ENCODE results near the gene EPHB2.

EPHB2 gene

GRCh38 chr1:22877980-22878379 lies 167.3 kb downstream of the EPHB2 start:
- H3K27me3 ChIP-seq (replicated peaks; ENCODE audit: insufficient read depth, low read length): peaks cover 96% of the 10 kb centered on the region
- no peak for DNase-seq

GRCh38 chr1:22878626-22879025 lies 168.0 kb downstream of the EPHB2 start:
- Histone ChIP-seq H3K27ac (ENCODE audit: low read length) (no peak overlapping the region), H4K20me1 (ENCODE audit: insufficient read depth, low read length) (no peaks in the 10 kb centered on the region), H2AFZ (ENCODE audit: low read length) (no peak overlapping the region), H3K27me3 (replicated peaks; ENCODE audit: insufficient read depth, low read length) (peaks cover 96% of the 10 kb centered on the region), H3K9ac (ENCODE audit: low read length) (no peak overlapping the region), H3K36me3 (replicated peaks; ENCODE audit: insufficient read depth, low read length) (no peaks in the 10 kb centered on the region), H3K9me3 (replicated peaks; ENCODE audit: insufficient read depth, low read length) (no peaks in the 10 kb centered on the region), H3K4me2 (ENCODE audit: low read depth, low read length) (no peak overlapping the region), H3K79me2 (ENCODE audit: low read length) (no peaks in the 10 kb centered on the region), H3K4me1 (ENCODE audit: low read length) (no peaks in the 10 kb centered on the region), H3F3A (ENCODE audit: insufficient read depth, low read length) (no peaks in the 10 kb centered on the region), H3K9me2 (replicated peaks; ENCODE audit: insufficient read depth, low read length) (no peaks in the 10 kb centered on the region), H3K4me3 (ENCODE audit: low read length) (no peak overlapping the region)
- no peak for DNase-seq
- TF ChIP-seq EZH2 (optimal IDR thresholded peaks at IDR 0.05; ENCODE audit: low read depth, low read length) (no peak), CTCF (IDR thresholded peaks at IDR 0.05; ENCODE audit: low read length) (no peak), EZH2phosphoT487 (IDR thresholded peaks at IDR 0.05; ENCODE audit: low read length) (no peak)

More at GRCh38 chr1:22877980-22878379, 167.3 kb downstream of the EPHB2 start:
- H3K36me3 ChIP-seq (replicated peaks; ENCODE audit: insufficient read depth, low read length): no peaks in the 10 kb centered on the region
- H3K4me2 ChIP-seq (ENCODE audit: low read depth, low read length): no peak overlapping the region
- H3K79me2 ChIP-seq (ENCODE audit: low read length): no peaks in the 10 kb centered on the region
- no peaks in the 10 kb centered on the region for H3K9me3 ChIP-seq (replicated peaks; ENCODE audit: insufficient read depth, low read length)
- no peak overlapping the region for H3K27ac ChIP-seq (ENCODE audit: low read length)
- no peak overlapping the region for H3K9ac ChIP-seq (ENCODE audit: low read length)
- TF ChIP-seq EZH2 (optimal IDR thresholded peaks at IDR 0.05; ENCODE audit: low read depth, low read length): no peak
- TF ChIP-seq CTCF (IDR thresholded peaks at IDR 0.05; ENCODE audit: low read length): no peak
- TF ChIP-seq EZH2phosphoT487 (IDR thresholded peaks at IDR 0.05; ENCODE audit: low read length): no peak
- H4K20me1 ChIP-seq (ENCODE audit: insufficient read depth, low read length): no peaks in the 10 kb centered on the region
- H3F3A ChIP-seq (ENCODE audit: insufficient read depth, low read length): no peaks in the 10 kb centered on the region
- H3K4me1 ChIP-seq (ENCODE audit: low read length): no peaks in the 10 kb centered on the region
- no peaks in the 10 kb centered on the region for H3K9me2 ChIP-seq (replicated peaks; ENCODE audit: insufficient read depth, low read length)
- H3K4me3 ChIP-seq (ENCODE audit: low read length): no peak overlapping the region
- H2AFZ ChIP-seq (ENCODE audit: low read length): no peak overlapping the region

GRCh38 chr1:22879445-22879844 lies 168.8 kb downstream of the EPHB2 start:
- Histone ChIP-seq H3K9me3 (replicated peaks; ENCODE audit: insufficient read depth, low read length) (no peaks in the 10 kb centered on the region), H3K4me3 (ENCODE audit: low read length) (no peak overlapping the region), H3K27me3 (replicated peaks; ENCODE audit: insufficient read depth, low read length) (peaks cover 93% of the 10 kb centered on the region), H2AFZ (ENCODE audit: low read length) (no peak overlapping the region), H3K4me2 (ENCODE audit: low read depth, low read length) (no peak overlapping the region), H3K36me3 (replicated peaks; ENCODE audit: insufficient read depth, low read length) (no peaks in the 10 kb centered on the region), H3K79me2 (ENCODE audit: low read length) (no peaks in the 10 kb centered on the region), H3F3A (ENCODE audit: insufficient read depth, low read length) (no peaks in the 10 kb centered on the region), H3K27ac (ENCODE audit: low read length) (no peak overlapping the region), H3K9me2 (replicated peaks; ENCODE audit: insufficient read depth, low read length) (no peaks in the 10 kb centered on the region), H3K9ac (ENCODE audit: low read length) (no peak overlapping the region), H4K20me1 (ENCODE audit: insufficient read depth, low read length) (no peaks in the 10 kb centered on the region), H3K4me1 (ENCODE audit: low read length) (no peaks in the 10 kb centered on the region)
- DNase-seq: no peak
- TF ChIP-seq EZH2 (optimal IDR thresholded peaks at IDR 0.05; ENCODE audit: low read depth, low read length) (no peak), CTCF (IDR thresholded peaks at IDR 0.05; ENCODE audit: low read length) (no peak), EZH2phosphoT487 (IDR thresholded peaks at IDR 0.05; ENCODE audit: low read length) (no peak)

Data from MM.1S (cell line).